ENCODE results near the gene MCUB.
"Not testable (repeated sequence)": the region's sequence is repeated elsewhere in the genome, so short reads cannot be mapped to it uniquely, and the experiment has no call there.

The MCUB gene

GRCh38 chr4:109678472-109678871 is 118.4 kb downstream of the MCUB start:
- DNase-seq (ENCODE audit: low read depth, low spot score), result not testable (repeated sequence)

DNA sequence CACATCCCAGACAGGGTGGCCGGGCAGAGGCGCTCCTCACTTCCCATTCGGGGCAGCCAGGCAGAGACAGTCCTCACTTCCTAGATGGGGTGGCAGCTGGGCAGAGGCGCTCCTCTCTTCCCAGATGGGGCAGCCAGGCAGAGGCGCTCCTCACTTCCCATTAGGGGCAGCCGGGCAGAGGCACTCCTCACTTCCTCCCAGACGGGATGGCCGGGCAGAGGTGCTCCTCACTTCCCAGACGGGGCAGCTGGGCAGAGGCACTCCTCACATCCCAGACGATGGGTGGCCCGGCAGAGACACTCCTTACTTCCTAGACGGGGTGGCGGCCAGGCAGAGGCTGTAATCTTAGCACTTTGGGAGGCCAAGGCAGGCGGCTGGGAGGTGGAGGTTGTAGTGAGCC is 118.9 kb downstream of the MCUB start:
- DNase-seq (ENCODE audit: low read depth, low spot score), result not testable (repeated sequence)

- DNase-seq (ENCODE audit: low read depth, low spot score), result no peak
Observed at GRCh38 chr4:109682875-109683274, 122.8 kb downstream of the MCUB start.

DNA sequence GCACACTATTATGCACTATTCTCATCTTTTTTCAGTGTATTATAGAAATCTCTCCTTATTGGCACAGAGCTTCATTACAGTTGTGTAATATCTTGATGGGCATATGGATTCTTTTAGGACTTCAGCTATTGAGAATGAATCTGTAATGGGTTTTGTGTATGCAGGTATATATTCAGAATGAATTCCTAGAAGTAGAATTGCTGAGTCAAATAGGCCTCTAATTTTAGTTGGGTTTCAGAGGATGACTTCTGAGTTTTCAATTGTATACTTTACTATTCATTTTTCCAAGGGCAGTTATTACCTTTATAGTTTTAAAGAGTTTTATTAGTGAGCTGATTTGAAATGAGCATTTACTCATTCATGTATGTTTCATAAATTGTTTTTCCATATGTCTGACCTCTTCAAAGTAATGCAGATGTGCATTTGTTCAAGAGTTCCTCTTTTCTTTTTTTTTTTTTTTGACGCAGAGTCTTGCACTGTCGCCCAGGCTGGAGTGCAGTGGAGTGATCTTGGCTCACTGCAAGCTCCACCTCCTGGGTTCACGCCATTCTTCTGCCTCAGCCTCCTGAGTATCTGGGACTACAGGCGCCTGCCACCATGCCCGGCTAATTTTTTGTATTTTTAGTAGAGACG is 123.7 kb downstream of the MCUB start:
- DNase-seq (ENCODE audit: low read depth, low spot score), result no peak

GRCh38 chr4:109684727-109685126 is 124.7 kb downstream of the MCUB start:
- DNase-seq (ENCODE audit: low read depth, low spot score), result no peak

DNA sequence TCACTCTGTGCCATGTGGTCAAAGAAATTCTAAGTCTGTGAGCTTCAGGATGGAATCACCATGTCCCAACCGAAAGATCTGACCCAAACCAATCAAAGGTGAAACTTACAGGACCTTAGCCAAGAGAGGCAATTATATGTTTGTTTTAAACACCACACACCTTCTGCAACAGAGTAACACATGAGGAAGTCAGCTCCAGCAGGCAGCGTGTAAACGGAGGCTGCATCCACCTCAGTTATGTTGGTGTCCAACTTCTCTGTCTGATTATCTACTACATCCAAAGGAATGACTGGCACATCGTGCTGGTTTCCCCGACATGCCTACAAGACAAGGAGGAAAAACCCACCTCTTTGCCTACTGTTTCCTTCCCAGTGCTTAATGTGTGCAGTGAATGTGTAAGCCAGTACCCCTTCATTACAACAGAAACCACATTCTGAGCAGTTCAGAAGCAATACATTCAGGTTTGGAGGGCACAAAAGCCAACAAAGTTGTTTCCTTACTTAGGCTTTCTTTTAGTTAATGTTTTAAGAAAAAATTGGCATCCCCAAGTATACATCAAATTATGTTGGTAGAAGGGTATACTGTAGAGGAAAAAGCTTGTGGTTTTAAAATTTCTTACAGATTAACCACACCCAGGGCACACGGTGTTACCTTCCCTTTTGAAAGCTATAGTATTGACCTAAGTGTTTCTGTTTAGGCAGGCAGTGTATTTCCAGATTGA is 130.8 kb downstream of the MCUB start:
- DNase-seq (ENCODE audit: low read depth, low spot score), result no peak

DNA sequence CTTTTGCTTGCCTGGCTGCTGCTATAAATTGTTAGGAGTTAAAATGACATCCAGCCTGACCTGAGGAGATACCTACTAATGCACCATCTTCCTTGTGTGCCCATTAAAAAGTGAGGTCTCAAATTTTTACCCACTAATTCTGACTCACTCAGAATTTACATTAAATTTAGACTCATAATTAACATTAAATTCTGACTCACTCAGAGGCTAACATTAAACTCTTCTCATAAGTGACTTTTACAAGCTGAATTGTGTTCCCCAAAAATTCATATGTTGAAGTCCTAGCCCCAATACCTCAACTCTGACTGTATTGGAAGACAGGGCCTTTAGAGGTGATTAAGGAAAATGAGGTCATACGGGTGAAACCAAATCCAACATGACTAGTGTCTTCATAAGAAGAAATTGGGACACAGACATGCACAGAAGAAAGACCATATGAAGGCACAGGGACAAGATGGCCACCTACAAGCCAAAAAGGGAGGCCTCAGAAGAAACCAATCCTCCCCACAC is 131.4 kb downstream of the MCUB start:
- DNase-seq (ENCODE audit: low read depth, low spot score), result no peak

- no peak for DNase-seq (ENCODE audit: low read depth, low spot score)
Observed at GRCh38 chr4:109698656-109699055, 138.6 kb downstream of the MCUB start.

DNA sequence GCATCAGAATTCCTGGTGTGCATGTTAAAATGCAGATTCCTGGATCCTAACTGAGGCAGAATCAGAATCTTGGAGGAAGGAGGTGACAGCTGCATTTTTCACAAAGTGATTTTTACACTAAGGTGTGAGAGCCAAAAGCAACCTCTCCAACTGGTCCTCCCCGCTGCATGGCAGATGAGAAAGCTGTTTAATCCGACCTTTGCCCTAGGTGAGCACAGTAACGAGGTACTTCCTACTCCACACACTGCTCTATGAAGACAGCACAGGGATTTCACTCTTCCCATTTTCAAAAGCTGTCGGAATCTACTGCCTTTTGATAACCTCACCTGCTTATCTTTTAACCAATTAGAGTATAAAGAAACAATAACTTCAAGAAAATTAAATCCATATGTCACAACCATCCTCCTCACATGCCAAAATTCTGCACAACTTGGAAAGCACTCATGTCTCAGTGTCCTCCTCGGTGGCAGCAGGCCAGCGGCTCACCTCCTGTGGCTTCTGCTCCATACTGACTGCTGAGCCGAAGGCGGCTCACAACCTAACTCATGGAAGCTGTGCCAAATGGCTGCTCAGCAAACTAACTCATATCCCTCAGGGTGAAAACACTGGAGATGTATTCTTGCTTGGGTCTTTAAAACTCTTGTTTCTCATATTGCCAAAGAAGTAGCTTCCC is 139.6 kb downstream of the MCUB start:
- DNase-seq (ENCODE audit: low read depth, low spot score), result no peak

DNA sequence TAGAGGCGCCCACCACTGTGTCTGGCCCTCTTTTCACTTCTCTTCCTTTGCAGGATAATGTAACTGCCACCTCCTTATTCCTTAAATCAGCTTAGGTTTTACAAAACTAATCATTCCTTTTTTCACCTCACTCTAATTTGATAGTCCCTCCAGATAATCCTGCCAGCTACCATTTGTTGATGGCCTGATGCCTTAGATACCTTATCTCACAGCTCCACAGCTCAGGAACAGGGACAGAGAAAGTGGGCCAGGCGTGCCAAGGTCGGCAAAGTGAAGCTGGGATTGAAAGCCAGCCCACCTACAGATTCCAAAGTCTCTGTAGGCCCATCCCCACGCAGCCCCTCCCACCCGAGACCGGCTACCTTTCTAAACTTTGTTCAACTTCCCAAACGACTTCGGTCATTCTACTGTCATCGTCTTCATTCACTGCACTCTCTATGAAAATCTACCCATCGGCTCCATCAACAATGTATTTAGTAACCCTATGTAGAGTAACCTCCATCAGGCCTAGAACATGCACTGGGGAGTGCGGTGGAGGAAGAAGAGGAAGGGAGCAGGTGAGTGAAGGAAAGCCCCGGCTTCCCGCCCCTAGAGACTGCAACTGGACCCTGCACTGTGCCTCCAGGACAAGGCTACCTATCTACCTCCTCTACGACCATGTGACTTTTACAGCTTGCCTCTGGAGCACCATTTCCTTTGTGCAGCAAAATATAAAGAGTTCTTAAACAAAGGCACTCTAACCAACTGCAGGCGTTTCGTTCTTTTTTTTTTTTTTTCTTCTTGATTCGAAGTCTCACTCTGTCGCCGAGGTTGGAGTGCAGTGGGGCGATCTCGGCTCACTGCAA is 141.7 kb downstream of the MCUB start:
- DNase-seq (ENCODE audit: low read depth, low spot score), result peak; percentile 20

DNA sequence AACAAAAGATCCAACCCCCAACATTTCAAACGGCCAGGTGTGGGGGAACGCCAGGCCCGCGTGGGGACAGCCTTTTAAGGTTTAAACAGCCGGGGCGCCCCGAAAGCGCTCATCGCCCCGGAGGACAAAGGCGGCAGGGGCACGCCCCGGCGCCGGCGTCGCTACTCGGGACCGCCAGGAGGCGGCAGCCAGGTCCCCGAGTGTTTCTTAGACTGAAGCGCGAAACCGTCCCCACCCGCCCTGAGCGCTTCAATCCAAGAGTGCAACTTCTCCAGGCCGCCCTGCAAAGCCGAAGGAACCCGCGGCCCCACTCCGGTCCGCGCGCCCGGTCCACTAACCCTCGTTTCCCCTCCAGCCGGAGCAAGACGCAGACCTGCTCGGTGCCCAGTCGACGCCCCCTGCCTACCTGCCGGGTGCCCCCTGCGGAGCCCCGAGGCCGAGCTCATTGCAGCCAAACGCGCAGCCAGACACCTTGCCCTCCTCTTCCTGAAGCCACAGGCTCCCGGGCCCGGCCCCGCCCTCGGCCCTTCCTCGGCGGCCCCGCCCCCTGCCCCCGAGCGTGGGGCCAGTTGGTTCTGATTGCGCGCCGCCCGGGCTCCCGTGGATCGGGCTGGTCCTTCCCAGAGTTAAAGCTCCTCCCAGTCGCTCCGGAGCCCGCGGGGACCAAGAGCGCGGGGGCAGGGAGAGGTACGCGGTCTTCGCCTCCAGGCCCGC is 143.1 kb downstream of the MCUB start, which contains the start of gene CASP6:
TSS of gene CASP6 (minus strand) at position 496 of the 714 bp plus-strand sequence. CDS start at position 446, 50 bp downstream.
- DNase-seq (ENCODE audit: low read depth, low spot score), result peak; percentile 25

- DNase-seq (ENCODE audit: low read depth, low spot score), result no peak
Observed at GRCh38 chr4:109703664-109704361, 143.8 kb downstream of the MCUB start.

GRCh38 chr4:109708435-109708834 is 148.4 kb downstream of the MCUB start:
- DNase-seq (ENCODE audit: low read depth, low spot score), result no peak

DNA sequence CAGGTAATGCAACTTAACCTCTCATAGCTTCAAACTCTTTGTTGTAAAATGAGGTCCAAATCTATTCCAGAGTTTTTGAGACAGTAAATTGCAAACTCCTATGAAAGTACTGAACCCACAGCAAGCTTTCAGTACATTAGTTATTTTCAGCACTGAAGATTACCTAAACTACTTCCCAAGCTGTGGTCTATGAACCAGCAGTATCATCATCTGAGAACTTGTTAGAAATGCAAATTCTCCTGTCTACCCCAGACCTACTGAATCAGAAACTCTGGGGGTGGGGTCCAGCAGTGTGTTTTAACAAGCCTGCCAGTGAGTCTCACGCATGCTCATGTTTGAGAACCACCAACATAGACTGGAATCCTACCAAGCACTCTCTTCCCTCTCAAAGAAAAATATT is 148.9 kb downstream of the MCUB start:
- DNase-seq (ENCODE audit: low read depth, low spot score), result no peak

DNA sequence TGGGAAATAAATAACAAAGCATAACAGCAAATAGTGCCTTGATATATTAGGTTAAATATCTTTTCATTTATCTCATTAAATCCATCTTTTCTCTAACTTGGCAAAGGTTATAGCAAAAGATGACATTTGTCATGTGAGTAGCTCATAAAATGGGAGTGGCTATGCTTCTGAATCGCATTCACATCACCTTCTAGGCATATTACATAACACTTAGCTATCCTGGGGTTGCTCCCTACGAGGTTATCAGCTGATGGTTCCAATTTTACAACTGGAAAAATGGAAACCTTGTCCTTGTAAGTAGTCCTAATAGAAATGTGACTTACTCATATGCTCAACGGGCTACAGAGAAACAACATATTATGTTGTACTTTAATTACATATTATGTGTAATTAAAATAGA is 153.5 kb downstream of the MCUB start:
- DNase-seq (ENCODE audit: low read depth, low spot score), result no peak

GRCh38 chr4:109718759-109719158 is 158.7 kb downstream of the MCUB start:
- DNase-seq (ENCODE audit: low read depth, low spot score), result no peak

- DNase-seq (ENCODE audit: low read depth, low spot score), result no peak
Observed at GRCh38 chr4:109719604-109720003, 159.6 kb downstream of the MCUB start.

DNA sequence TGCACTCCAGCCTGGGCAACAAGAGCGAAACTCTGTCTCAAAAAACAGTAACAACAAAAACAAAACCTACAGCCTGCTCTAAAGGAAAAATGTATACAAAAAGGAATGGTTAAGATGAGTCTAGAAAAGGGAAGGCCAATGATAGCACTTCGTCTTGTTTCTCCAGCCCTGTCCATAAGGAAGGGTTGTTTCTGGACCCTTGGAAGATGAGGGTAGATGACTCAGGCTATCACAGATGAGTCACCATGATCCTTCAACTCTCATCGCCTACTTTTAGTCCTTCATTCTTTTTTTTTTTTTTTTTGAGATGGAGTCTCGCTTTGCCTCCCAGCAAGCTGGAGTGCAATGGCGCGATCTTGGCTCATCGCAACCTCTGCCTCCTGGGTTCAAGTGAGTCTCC is 161.0 kb downstream of the MCUB start:
- DNase-seq (ENCODE audit: low read depth, low spot score), result no peak

GRCh38 chr4:109722357-109722756 is 162.3 kb downstream of the MCUB start:
- DNase-seq (ENCODE audit: low read depth, low spot score), result no peak

- no peak for DNase-seq (ENCODE audit: low read depth, low spot score)
Observed at GRCh38 chr4:109723110-109723509, 163.1 kb downstream of the MCUB start.
